ENCODE measurements around the gene EZR.

EZR gene

DNA sequence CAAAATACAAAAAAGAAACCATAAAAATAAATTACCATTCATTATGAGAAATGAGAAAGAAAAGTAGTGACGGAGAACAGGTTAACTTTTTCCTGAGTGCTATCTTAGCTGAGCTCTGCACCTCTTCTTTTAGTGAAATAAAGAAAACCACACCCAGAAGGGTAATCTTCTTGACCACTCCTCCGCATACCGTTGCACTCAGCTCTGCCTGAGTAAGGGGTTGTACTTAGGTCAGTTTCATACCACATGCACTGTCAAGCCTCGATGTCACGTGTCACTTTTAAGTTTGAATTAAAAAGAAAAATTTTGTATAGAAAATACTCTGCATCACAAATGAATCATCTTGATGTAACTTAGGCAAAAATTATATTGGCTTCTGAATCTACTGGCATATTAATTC lies 2.8 kb downstream of the EZR start:
- Histone ChIP-seq H3F3A (ENCODE audit: insufficient read depth, low read length) (peaks cover 5% of the 10 kb centered on the region; the same call in 1 of the 2 replicates), H3K4me2 (ENCODE audit: low read depth, low read length) (peak overlapping the region; percentile 73), H3K9me2 (replicated peaks; ENCODE audit: insufficient read depth, low read length) (no peaks in the 10 kb centered on the region), H3K27ac (ENCODE audit: low read length) (peak overlapping the region; percentile 86; the same call in 1 of the 2 replicates), H3K79me2 (ENCODE audit: low read length) (peaks cover 67% of the 10 kb centered on the region), H3K4me3 (ENCODE audit: low read length) (peak overlapping the region; percentile 75), H3K36me3 (replicated peaks; ENCODE audit: insufficient read depth, low read length) (no peaks in the 10 kb centered on the region), H2AFZ (ENCODE audit: low read length) (no peak overlapping the region), H4K20me1 (ENCODE audit: insufficient read depth, low read length) (peaks cover 18% of the 10 kb centered on the region), H3K4me1 (ENCODE audit: low read length) (peaks cover 20% of the 10 kb centered on the region), H3K9ac (ENCODE audit: low read length) (peak overlapping the region; percentile 91; the same call in 1 of the 2 replicates), H3K9me3 (replicated peaks; ENCODE audit: insufficient read depth, low read length) (no peaks in the 10 kb centered on the region), H3K27me3 (replicated peaks; ENCODE audit: insufficient read depth, low read length) (no peaks in the 10 kb centered on the region)
- peak; percentile 36 for DNase-seq
- TF ChIP-seq EZH2 (optimal IDR thresholded peaks at IDR 0.05; ENCODE audit: low read depth, low read length), result no peak
- no peak for TF ChIP-seq EZH2phosphoT487 (IDR thresholded peaks at IDR 0.05; ENCODE audit: low read length)
- TF ChIP-seq, protein P1, sequence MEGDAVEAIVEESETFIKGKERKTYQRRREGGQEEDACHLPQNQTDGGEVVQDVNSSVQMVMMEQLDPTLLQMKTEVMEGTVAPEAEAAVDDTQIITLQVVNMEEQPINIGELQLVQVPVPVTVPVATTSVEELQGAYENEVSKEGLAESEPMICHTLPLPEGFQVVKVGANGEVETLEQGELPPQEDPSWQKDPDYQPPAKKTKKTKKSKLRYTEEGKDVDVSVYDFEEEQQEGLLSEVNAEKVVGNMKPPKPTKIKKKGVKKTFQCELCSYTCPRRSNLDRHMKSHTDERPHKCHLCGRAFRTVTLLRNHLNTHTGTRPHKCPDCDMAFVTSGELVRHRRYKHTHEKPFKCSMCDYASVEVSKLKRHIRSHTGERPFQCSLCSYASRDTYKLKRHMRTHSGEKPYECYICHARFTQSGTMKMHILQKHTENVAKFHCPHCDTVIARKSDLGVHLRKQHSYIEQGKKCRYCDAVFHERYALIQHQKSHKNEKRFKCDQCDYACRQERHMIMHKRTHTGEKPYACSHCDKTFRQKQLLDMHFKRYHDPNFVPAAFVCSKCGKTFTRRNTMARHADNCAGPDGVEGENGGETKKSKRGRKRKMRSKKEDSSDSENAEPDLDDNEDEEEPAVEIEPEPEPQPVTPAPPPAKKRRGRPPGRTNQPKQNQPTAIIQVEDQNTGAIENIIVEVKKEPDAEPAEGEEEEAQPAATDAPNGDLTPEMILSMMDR (IDR thresholded peaks at IDR 0.05; ENCODE audit: low read length), result no peak

- peaks cover 71% of the 10 kb centered on the region for H3K79me2 ChIP-seq (ENCODE audit: low read length)
- H3K9ac ChIP-seq (ENCODE audit: low read length), result peak overlapping the region; percentile 91; the same call in 1 of the 2 replicates
- peaks cover 18% of the 10 kb centered on the region for H4K20me1 ChIP-seq (ENCODE audit: insufficient read depth, low read length)
- no peaks in the 10 kb centered on the region for H3K9me3 ChIP-seq (replicated peaks; ENCODE audit: insufficient read depth, low read length)
- no peak for TF ChIP-seq EZH2phosphoT487 (IDR thresholded peaks at IDR 0.05; ENCODE audit: low read length)
- peak overlapping the region; percentile 73 for H3K4me2 ChIP-seq (ENCODE audit: low read depth, low read length)
- DNase-seq, result no peak
- H3K4me1 ChIP-seq (ENCODE audit: low read length), result peaks cover 20% of the 10 kb centered on the region
- no peaks in the 10 kb centered on the region for H3K36me3 ChIP-seq (replicated peaks; ENCODE audit: insufficient read depth, low read length)
- peak overlapping the region; percentile 75 for H3K4me3 ChIP-seq (ENCODE audit: low read length)
- H3K27ac ChIP-seq (ENCODE audit: low read length), result peak overlapping the region; percentile 86; the same call in 1 of the 2 replicates
- no peaks in the 10 kb centered on the region for H3K27me3 ChIP-seq (replicated peaks; ENCODE audit: insufficient read depth, low read length)
- peaks cover 5% of the 10 kb centered on the region; the same call in 1 of the 2 replicates for H3F3A ChIP-seq (ENCODE audit: insufficient read depth, low read length)
- no peaks in the 10 kb centered on the region for H3K9me2 ChIP-seq (replicated peaks; ENCODE audit: insufficient read depth, low read length)
- H2AFZ ChIP-seq (ENCODE audit: low read length), result no peak overlapping the region
Observed at GRCh38 chr6:158815907-158816306, 3.3 kb downstream of the EZR start.

DNA sequence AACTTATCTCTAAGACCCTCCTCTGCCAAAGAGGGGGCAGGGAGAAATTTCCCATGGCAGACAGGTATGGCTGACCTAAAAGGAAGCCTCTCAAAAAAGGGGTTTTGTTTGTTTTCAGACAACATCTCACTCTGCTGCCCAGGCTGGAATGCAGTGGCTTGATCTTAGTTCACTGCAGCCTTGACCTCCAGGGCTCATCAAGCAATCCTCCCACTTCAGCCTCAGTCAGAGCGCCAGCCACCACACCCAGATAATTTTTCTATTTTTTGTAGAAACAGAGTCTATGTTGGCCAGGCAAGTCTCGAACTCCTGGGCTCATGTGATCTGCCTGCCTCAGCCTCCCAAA lies 3.8 kb downstream of the EZR start:
- Histone ChIP-seq H3K9me2 (replicated peaks; ENCODE audit: insufficient read depth, low read length) (no peaks in the 10 kb centered on the region), H2AFZ (ENCODE audit: low read length) (no peak overlapping the region), H4K20me1 (ENCODE audit: insufficient read depth, low read length) (peaks cover 18% of the 10 kb centered on the region), H3K4me1 (ENCODE audit: low read length) (peaks cover 20% of the 10 kb centered on the region), H3K9ac (ENCODE audit: low read length) (no peak overlapping the region; the same call in 1 of the 2 replicates), H3K36me3 (replicated peaks; ENCODE audit: insufficient read depth, low read length) (no peaks in the 10 kb centered on the region), H3K27me3 (replicated peaks; ENCODE audit: insufficient read depth, low read length) (no peaks in the 10 kb centered on the region), H3K4me2 (ENCODE audit: low read depth, low read length) (peak overlapping the region; percentile 73; the same call in 1 of the 2 replicates), H3K27ac (ENCODE audit: low read length) (no peak overlapping the region), H3F3A (ENCODE audit: insufficient read depth, low read length) (peaks cover 5% of the 10 kb centered on the region; the same call in 1 of the 2 replicates), H3K9me3 (replicated peaks; ENCODE audit: insufficient read depth, low read length) (no peaks in the 10 kb centered on the region), H3K4me3 (ENCODE audit: low read length) (no peak overlapping the region), H3K79me2 (ENCODE audit: low read length) (peaks cover 76% of the 10 kb centered on the region)
- no peak for DNase-seq
- TF ChIP-seq, protein P1 (IDR thresholded peaks at IDR 0.05; ENCODE audit: low read length), result no peak
- TF ChIP-seq EZH2 (optimal IDR thresholded peaks at IDR 0.05; ENCODE audit: low read depth, low read length) (no peak), EZH2phosphoT487 (IDR thresholded peaks at IDR 0.05; ENCODE audit: low read length) (no peak)

DNA sequence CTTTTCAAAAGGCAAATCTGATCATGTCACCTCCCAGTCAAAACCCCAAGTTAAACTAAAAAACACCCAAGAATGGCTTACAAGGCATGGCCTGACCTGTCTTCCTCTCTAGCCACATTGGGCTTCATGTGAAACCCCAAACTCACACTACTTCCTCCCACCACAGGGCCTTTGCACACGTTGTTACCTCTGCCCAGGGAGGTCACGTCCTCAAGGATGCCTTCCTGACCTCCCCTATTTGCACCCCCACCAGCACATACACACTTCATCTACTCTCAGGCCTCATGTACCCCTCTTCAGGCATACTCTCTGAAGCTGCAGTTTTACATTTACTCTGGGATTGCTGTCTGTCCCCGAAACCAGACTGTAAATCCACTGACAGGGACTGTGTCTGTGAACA lies 6.1 kb downstream of the EZR start:
- H3K4me3 ChIP-seq (ENCODE audit: low read length), result no peak overlapping the region
- no peaks in the 10 kb centered on the region for H3K9me2 ChIP-seq (replicated peaks; ENCODE audit: insufficient read depth, low read length)
- H3K4me2 ChIP-seq (ENCODE audit: low read depth, low read length), result no peak overlapping the region
- DNase-seq, result no peak
- peaks cover 18% of the 10 kb centered on the region for H4K20me1 ChIP-seq (ENCODE audit: insufficient read depth, low read length)
- H3K27me3 ChIP-seq (replicated peaks; ENCODE audit: insufficient read depth, low read length), result no peaks in the 10 kb centered on the region
- H3K4me1 ChIP-seq (ENCODE audit: low read length), result peaks cover 20% of the 10 kb centered on the region
- no peak overlapping the region for H2AFZ ChIP-seq (ENCODE audit: low read length)
- no peak overlapping the region for H3K27ac ChIP-seq (ENCODE audit: low read length)
- H3K9me3 ChIP-seq (replicated peaks; ENCODE audit: insufficient read depth, low read length), result no peaks in the 10 kb centered on the region
- H3K79me2 ChIP-seq (ENCODE audit: low read length), result peaks cover 99% of the 10 kb centered on the region
- no peaks in the 10 kb centered on the region; the same call in 1 of the 2 replicates for H3K36me3 ChIP-seq (replicated peaks; ENCODE audit: insufficient read depth, low read length)
- TF ChIP-seq EZH2 (optimal IDR thresholded peaks at IDR 0.05; ENCODE audit: low read depth, low read length), result no peak
- TF ChIP-seq EZH2phosphoT487 (IDR thresholded peaks at IDR 0.05; ENCODE audit: low read length), result no peak
- TF ChIP-seq, protein P1 (IDR thresholded peaks at IDR 0.05; ENCODE audit: low read length), result no peak
- no peak overlapping the region for H3K9ac ChIP-seq (ENCODE audit: low read length)
- H3F3A ChIP-seq (ENCODE audit: insufficient read depth, low read length), result peaks cover 5% of the 10 kb centered on the region
